Liver (tissue), 9 donors: ENCODE measurements around the gene LSM4. TPM values are rescaled to one million over a fixed set of nuclear protein-coding genes. Genes with fewer than 3 reads are reported as not detected.
A peak's percentile ranks its signal among the peaks of the same experiment; 100 is the strongest.

Experiments used
- DNase-seq: peaks from one replicate; pipeline ENCODE4 v3.0.0-alpha.2; 2017; ENCODE audit warnings: low spot score
- H3K27ac ChIP-seq, 2 donors: one replicate each; pipeline ENCODE4 v1.7.0; 2013; ENCODE audit warnings: inconsistent platforms in 2 of 2, low read length in 2 of 2, control low read depth in 1 of 2, low read depth in 1 of 2, mild to moderate bottlenecking in 1 of 2
- H3K27me3 ChIP-seq, 4 donors: one replicate each; pipeline versions ENCODE4 v1.6.1 to v1.7.0; 2013; ENCODE audit warnings: low read length in 3 of 4, inconsistent platforms in 1 of 4, mild to moderate bottlenecking in 1 of 4, moderate library complexity in 1 of 4; ENCODE audit not compliant: control insufficient read depth in 4 of 4, insufficient read depth in 4 of 4
- H3K36me3 ChIP-seq, 4 donors: one replicate each; pipeline versions ENCODE4 v1.6.1 to v1.7.0; 2013; ENCODE audit warnings: low read length in 3 of 4, mild to moderate bottlenecking in 3 of 4, low read depth in 1 of 4, moderate library complexity in 1 of 4; ENCODE audit not compliant: control insufficient read depth in 4 of 4, insufficient read depth in 3 of 4
- H3K4me1 ChIP-seq, 4 donors: one replicate each; pipeline versions ENCODE4 v1.6.1 to v1.7.0; 2013; ENCODE audit warnings: low read length in 3 of 4, mild to moderate bottlenecking in 3 of 4, moderate library complexity in 1 of 4; ENCODE audit not compliant: control insufficient read depth in 4 of 4, insufficient read depth in 4 of 4
- H3K4me3 ChIP-seq, 3 donors: one replicate each; pipeline versions ENCODE4 v1.6.1 to v1.7.0; 2013; ENCODE audit warnings: low read length in 3 of 3, control low read depth in 1 of 3, low read depth in 1 of 3, mild to moderate bottlenecking in 1 of 3
- H3K9ac ChIP-seq, 2 donors: one replicate each; pipeline ENCODE4 v1.7.0; 2013; ENCODE audit warnings: low read length in 2 of 2, mild to moderate bottlenecking in 2 of 2, moderate library complexity in 2 of 2, control low read depth in 1 of 2, low read depth in 1 of 2
- H3K9me3 ChIP-seq, 4 donors: one replicate each; pipeline versions ENCODE4 v1.6.1 to v1.7.0; 2013; ENCODE audit warnings: low read length in 3 of 4; ENCODE audit not compliant: control insufficient read depth in 4 of 4
- EGR1 ChIP-seq, 2 donors: IDR thresholded peaks; 2 replicates each; pipeline ENCODE4 v1.6.1; 2016 to 2018; ENCODE audit warnings: antibody characterized with exemption in 2 of 2, low read depth in 2 of 2
- FOXA1 ChIP-seq: IDR thresholded peaks from 2 replicates; pipeline ENCODE4 v1.6.1; 2016; ENCODE audit warnings: antibody characterized with exemption
- FOXA2 ChIP-seq: IDR thresholded peaks from 2 replicates; pipeline ENCODE4 v1.6.1; 2016; ENCODE audit warnings: antibody characterized with exemption
- GABPA ChIP-seq, 2 donors: IDR thresholded peaks in 1 of 2; conservative IDR thresholded peaks in 1 of 2; 2 replicates each; pipeline ENCODE4 v1.6.1; 2016; ENCODE audit warnings: antibody characterized with exemption in 2 of 2, mild to moderate bottlenecking in 1 of 2, moderate library complexity in 1 of 2
- HNF4A ChIP-seq, 2 donors: conservative IDR thresholded peaks; 2 replicates each; pipeline ENCODE4 v1.6.1; 2016; ENCODE audit warnings: antibody characterized with exemption in 2 of 2, mild to moderate bottlenecking in 2 of 2
- JUND ChIP-seq, 2 donors: IDR thresholded peaks; 2 replicates each; pipeline ENCODE4 v1.6.1; 2016; ENCODE audit warnings: antibody characterized with exemption in 2 of 2
- MAX ChIP-seq: IDR thresholded peaks from 2 replicates; pipeline ENCODE4 v1.6.1; 2016; ENCODE audit warnings: antibody characterized with exemption
- NR2F2 ChIP-seq: IDR thresholded peaks from 2 replicates; pipeline ENCODE4 v1.6.1; 2016; ENCODE audit warnings: antibody characterized with exemption
- RAD21 ChIP-seq, 2 donors: IDR thresholded peaks; 2 replicates each; pipeline ENCODE4 v1.6.1; 2016; ENCODE audit warnings: antibody characterized with exemption in 2 of 2, mild to moderate bottlenecking in 2 of 2
- SP1 ChIP-seq: IDR thresholded peaks from 2 replicates; pipeline ENCODE4 v1.6.1; 2018; ENCODE audit warnings: antibody characterized with exemption, mild to moderate bottlenecking
- TAF1 ChIP-seq: conservative IDR thresholded peaks from 2 replicates; pipeline ENCODE4 v1.6.1; 2016; ENCODE audit warnings: antibody characterized with exemption, mild to moderate bottlenecking
- YY1 ChIP-seq: IDR thresholded peaks from 2 replicates; pipeline ENCODE4 v1.6.1; 2016; ENCODE audit warnings: antibody characterized with exemption, mild to moderate bottlenecking
- ZBTB33 ChIP-seq: IDR thresholded peaks from 2 replicates; pipeline ENCODE4 v1.6.1; 2016; ENCODE audit warnings: antibody characterized with exemption
- WGBS: extraction: QIAGEN DNeasy Blood & Tissue Kit; methylation state at CpG from one replicate; pipeline ENCODE4 v1.1.7; 2013; 5-methylcytosine and 5-hydroxymethylcytosine counted together
- polyA plus RNA-seq, 2 donors: library from polyadenylated mRNA; stranded (reverse) in 1 of 2; unstranded in 1 of 2; fragments of 200-250 nt in 1 of 2; fragments of >200 nt in 1 of 2; fragmentation: Nextera tagmentation in 1 of 2; extraction: Ambion mirVana in 1 of 2; gene quantifications; one replicate each; pipeline versions ENCODE4 v1.2.1 to v1.2.3, GENCODE V29; 2013 to 2015
- total RNA-seq, 2 donors: library from RNA; depleted of rRNA; stranded (reverse); fragments of >200 nt; gene quantifications; one replicate each; pipeline ENCODE4 v1.2.3, GENCODE V29; 2014
- TF ChIP-seq, protein P1 (sequence below): fragments of 150-350 bp; IDR thresholded peaks from 2 replicates; pipeline ENCODE4 v1.5.1; 2017; ENCODE audit warnings: improper control_type of control experiment, low read depth, low read length; ENCODE audit not compliant: missing input control
- TF ChIP-seq, protein P2 (sequence below): IDR thresholded peaks from 2 replicates; pipeline ENCODE4 v1.6.1; 2016; ENCODE audit warnings: antibody characterized with exemption, mild to moderate bottlenecking
- donor health status: healthy.
- donor health status: healthy.
- donor health status: healthy.
- donor health status: healthy.
- donor health status: healthy.

Gene LSM4
- total and polyA plus RNA-seq, 4 donors: 42.4 to 100 (median 75.1) TPM

DNA sequence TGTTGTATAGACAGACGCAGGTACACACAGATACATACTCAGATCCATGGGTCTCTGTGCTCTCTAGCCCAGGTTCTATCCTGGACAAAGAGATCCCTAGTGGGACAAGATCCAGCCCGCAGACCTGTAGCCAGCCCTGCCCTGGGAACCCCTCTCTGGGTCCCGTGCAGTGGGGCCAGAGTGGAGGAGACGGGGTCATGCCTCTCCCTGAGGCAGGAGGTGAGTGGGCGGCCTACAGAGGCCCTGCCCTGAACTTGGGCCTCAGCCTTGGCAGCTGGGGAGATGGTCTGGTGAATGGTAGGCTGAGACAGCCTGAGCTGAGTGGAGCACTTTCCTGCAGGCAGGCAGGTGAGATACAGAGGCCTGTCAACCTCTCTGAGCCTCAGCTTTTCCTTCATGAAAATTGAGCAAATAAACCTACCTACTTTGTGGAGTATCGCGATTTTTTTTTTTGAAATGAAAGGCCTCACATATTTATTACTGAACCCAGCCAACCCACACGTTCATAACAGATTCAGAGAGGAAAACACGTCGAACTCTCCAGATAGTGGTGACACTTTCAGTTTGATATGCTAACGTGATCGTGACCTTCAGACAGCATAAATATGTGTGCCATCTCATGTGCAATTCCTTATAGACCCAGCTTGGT lies 38.0 kb downstream of the LSM4 start:
- Histone ChIP-seq H3K27ac (peak overlapping the region; percentile 5 to 62), H3K9me3 (no peaks in the 10 kb centered on the region), H3K9ac (no peak overlapping the region), H3K36me3 (no peaks in the 10 kb centered on the region), H3K4me1 (peaks cover 0 to 12% (median 5%) of the 10 kb centered on the region in 4 donors), H3K4me3 (no peak overlapping the region), H3K27me3 (no peaks in the 10 kb centered on the region)
- no peak for DNase-seq
- TF ChIP-seq HNF4A (conservative IDR thresholded peaks at IDR 0.05): no peak
- TF ChIP-seq, protein P1, sequence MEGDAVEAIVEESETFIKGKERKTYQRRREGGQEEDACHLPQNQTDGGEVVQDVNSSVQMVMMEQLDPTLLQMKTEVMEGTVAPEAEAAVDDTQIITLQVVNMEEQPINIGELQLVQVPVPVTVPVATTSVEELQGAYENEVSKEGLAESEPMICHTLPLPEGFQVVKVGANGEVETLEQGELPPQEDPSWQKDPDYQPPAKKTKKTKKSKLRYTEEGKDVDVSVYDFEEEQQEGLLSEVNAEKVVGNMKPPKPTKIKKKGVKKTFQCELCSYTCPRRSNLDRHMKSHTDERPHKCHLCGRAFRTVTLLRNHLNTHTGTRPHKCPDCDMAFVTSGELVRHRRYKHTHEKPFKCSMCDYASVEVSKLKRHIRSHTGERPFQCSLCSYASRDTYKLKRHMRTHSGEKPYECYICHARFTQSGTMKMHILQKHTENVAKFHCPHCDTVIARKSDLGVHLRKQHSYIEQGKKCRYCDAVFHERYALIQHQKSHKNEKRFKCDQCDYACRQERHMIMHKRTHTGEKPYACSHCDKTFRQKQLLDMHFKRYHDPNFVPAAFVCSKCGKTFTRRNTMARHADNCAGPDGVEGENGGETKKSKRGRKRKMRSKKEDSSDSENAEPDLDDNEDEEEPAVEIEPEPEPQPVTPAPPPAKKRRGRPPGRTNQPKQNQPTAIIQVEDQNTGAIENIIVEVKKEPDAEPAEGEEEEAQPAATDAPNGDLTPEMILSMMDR: no peak
- no peak for TF ChIP-seq FOXA1
- no peak for TF ChIP-seq ZBTB33
- no peak for TF ChIP-seq EGR1 (IDR thresholded peaks at IDR 0.05; ENCODE audit: low read depth in 2 of 2)
- TF ChIP-seq RAD21 (IDR thresholded peaks at IDR 0.05): no peak
- no peak for TF ChIP-seq TAF1
- TF ChIP-seq FOXA2: no peak
- TF ChIP-seq JUND (IDR thresholded peaks at IDR 0.05): no peak
- no peak for TF ChIP-seq GABPA (IDR thresholded peaks at IDR 0.05 in 1 of 2, conservative IDR thresholded peaks at IDR 0.05 in 1 of 2)
- no peak for TF ChIP-seq NR2F2
- no peak for TF ChIP-seq YY1
- whole genome bisulfite sequencing: 58% methylated on average over 12 of the region's 12 CpGs

DNA sequence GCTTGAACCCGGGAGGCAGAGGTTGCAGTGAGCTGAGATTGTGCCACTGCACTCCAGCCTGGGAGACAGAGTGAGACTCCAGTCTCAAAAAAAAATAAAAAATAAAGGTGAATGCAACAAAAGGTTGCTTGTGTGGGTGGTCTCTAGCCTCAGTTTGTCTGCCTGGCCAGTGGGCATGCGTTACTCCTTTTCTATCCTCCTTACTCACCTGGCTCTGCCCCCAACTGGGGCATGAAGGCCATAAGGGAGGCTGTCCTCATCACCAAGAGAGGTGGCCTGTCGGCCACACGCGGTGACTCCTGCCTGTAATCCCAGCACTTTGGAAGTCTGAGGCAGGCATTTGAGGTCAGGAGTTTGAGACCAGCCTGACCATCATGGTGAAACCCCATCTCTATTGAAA lies 39.5 kb downstream of the LSM4 start:
- no peak overlapping the region for H3K4me3 ChIP-seq
- 95% methylated on average over 5 of the region's 5 CpGs for WGBS
- H3K4me1 ChIP-seq: peaks cover 5 to 23% (median 14%) of the 10 kb centered on the region in 4 donors
- no peak overlapping the region for H3K9ac ChIP-seq
- no peak overlapping the region for H3K27ac ChIP-seq
- DNase-seq: no peak
- H3K27me3 ChIP-seq: no peaks in the 10 kb centered on the region
- H3K9me3 ChIP-seq: no peaks in the 10 kb centered on the region
- H3K36me3 ChIP-seq: peaks cover 0 to 2% (median 0%) of the 10 kb centered on the region in 4 donors
- TF ChIP-seq GABPA (IDR thresholded peaks at IDR 0.05 in 1 of 2, conservative IDR thresholded peaks at IDR 0.05 in 1 of 2): no peak
- TF ChIP-seq, protein P2, sequence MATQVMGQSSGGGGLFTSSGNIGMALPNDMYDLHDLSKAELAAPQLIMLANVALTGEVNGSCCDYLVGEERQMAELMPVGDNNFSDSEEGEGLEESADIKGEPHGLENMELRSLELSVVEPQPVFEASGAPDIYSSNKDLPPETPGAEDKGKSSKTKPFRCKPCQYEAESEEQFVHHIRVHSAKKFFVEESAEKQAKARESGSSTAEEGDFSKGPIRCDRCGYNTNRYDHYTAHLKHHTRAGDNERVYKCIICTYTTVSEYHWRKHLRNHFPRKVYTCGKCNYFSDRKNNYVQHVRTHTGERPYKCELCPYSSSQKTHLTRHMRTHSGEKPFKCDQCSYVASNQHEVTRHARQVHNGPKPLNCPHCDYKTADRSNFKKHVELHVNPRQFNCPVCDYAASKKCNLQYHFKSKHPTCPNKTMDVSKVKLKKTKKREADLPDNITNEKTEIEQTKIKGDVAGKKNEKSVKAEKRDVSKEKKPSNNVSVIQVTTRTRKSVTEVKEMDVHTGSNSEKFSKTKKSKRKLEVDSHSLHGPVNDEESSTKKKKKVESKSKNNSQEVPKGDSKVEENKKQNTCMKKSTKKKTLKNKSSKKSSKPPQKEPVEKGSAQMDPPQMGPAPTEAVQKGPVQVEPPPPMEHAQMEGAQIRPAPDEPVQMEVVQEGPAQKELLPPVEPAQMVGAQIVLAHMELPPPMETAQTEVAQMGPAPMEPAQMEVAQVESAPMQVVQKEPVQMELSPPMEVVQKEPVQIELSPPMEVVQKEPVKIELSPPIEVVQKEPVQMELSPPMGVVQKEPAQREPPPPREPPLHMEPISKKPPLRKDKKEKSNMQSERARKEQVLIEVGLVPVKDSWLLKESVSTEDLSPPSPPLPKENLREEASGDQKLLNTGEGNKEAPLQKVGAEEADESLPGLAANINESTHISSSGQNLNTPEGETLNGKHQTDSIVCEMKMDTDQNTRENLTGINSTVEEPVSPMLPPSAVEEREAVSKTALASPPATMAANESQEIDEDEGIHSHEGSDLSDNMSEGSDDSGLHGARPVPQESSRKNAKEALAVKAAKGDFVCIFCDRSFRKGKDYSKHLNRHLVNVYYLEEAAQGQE: no peak
- TF ChIP-seq HNF4A (conservative IDR thresholded peaks at IDR 0.05): no peak
- TF ChIP-seq YY1: no peak
- TF ChIP-seq EGR1 (IDR thresholded peaks at IDR 0.05; ENCODE audit: low read depth in 2 of 2): no peak
- TF ChIP-seq FOXA1: no peak
- TF ChIP-seq RAD21 (IDR thresholded peaks at IDR 0.05): no peak
- no peak for TF ChIP-seq MAX
- TF ChIP-seq SP1: no peak
